ENCODE data around the gene AOAH. TPM values are rescaled to one million over a fixed set of nuclear protein-coding genes. Genes with fewer than 3 reads are reported as not detected.
A peak's percentile ranks its signal among the peaks of the same experiment; 100 is the strongest.

The AOAH gene
- total and polyA plus RNA-seq, 2 donors from 2014 or later, result 2.7 to 24.7 TPM

- no peak for TF ChIP-seq CTCF (IDR thresholded peaks at IDR 0.05; ENCODE audit: borderline replicate concordance, extremely low read depth, insufficient read depth)
- Histone ChIP-seq H3K4me1 (ENCODE audit: control insufficient read depth in 2 of 3, insufficient read depth in 2 of 3, low read depth in 1 of 3, low read length in 3 of 3) (no peaks in the 10 kb centered on the region), H3K9ac (ENCODE audit: low read length in 3 of 3) (no peak overlapping the region), H3K9me3 (ENCODE audit: control insufficient read depth in 2 of 3, insufficient read depth in 1 of 3, low read length in 3 of 3) (no peaks in the 10 kb centered on the region), H3K36me3 (ENCODE audit: control insufficient read depth in 2 of 3, insufficient read depth in 3 of 3, low read length in 3 of 3) (no peaks in the 10 kb centered on the region), H3K27me3 (ENCODE audit: control insufficient read depth, insufficient read depth, low read length) (no peaks in the 10 kb centered on the region), H3K4me3 (ENCODE audit: low read length in 3 of 3) (no peak overlapping the region), H3K27ac (ENCODE audit: low read depth in 2 of 2, low read length in 2 of 2) (no peak overlapping the region)
- intact Hi-C loops (cut with DNase I), result no loop called here
- DNase-seq (peak in 2 of 5 donors; percentile 3 to 10), FAIRE-seq (no peak)
Observed at GRCh38 chr7:36604806-36605205, 119.5 kb downstream of the AOAH start.

- H3K4me1 ChIP-seq (ENCODE audit: control insufficient read depth in 2 of 3, insufficient read depth in 2 of 3, low read depth in 1 of 3, low read length in 3 of 3), result no peaks in the 10 kb centered on the region
- no peaks in the 10 kb centered on the region for H3K27me3 ChIP-seq (ENCODE audit: control insufficient read depth, insufficient read depth, low read length)
- no peak overlapping the region for H3K27ac ChIP-seq (ENCODE audit: low read depth in 2 of 2, low read length in 2 of 2)
- H3K9me3 ChIP-seq (ENCODE audit: control insufficient read depth in 2 of 3, insufficient read depth in 1 of 3, low read length in 3 of 3), result no peaks in the 10 kb centered on the region
- FAIRE-seq (no peak), DNase-seq (no peak)
- no peak for TF ChIP-seq CTCF (IDR thresholded peaks at IDR 0.05; ENCODE audit: borderline replicate concordance, extremely low read depth, insufficient read depth)
- intact Hi-C loops (cut with DNase I), result no loop called here
- H3K36me3 ChIP-seq (ENCODE audit: control insufficient read depth in 2 of 3, insufficient read depth in 3 of 3, low read length in 3 of 3), result no peaks in the 10 kb centered on the region
- H3K9ac ChIP-seq (ENCODE audit: low read length in 3 of 3), result no peak overlapping the region
- no peak overlapping the region for H3K4me3 ChIP-seq (ENCODE audit: low read length in 3 of 3)
Observed at GRCh38 chr7:36602934-36603887, 121.1 kb downstream of the AOAH start.

GRCh38 chr7:36602511-36602910, 121.8 kb downstream of the AOAH start:
- no peak for TF ChIP-seq CTCF (IDR thresholded peaks at IDR 0.05; ENCODE audit: borderline replicate concordance, extremely low read depth, insufficient read depth)
- no peak for FAIRE-seq
- intact Hi-C loops (cut with DNase I), result no loop called here
- Histone ChIP-seq H3K4me1 (ENCODE audit: control insufficient read depth in 2 of 3, insufficient read depth in 2 of 3, low read depth in 1 of 3, low read length in 3 of 3) (no peaks in the 10 kb centered on the region), H3K27ac (ENCODE audit: low read depth in 2 of 2, low read length in 2 of 2) (no peak overlapping the region), H3K4me3 (ENCODE audit: low read length in 3 of 3) (no peak overlapping the region), H3K9me3 (ENCODE audit: control insufficient read depth in 2 of 3, insufficient read depth in 1 of 3, low read length in 3 of 3) (no peaks in the 10 kb centered on the region), H3K9ac (ENCODE audit: low read length in 3 of 3) (no peak overlapping the region), H3K36me3 (ENCODE audit: control insufficient read depth in 2 of 3, insufficient read depth in 3 of 3, low read length in 3 of 3) (no peaks in the 10 kb centered on the region), H3K27me3 (ENCODE audit: control insufficient read depth, insufficient read depth, low read length) (no peaks in the 10 kb centered on the region)
- DNase-seq, result no peak

Data from kidney (tissue), 14 donors.